Measurements from ENCODE around the gene NDP.

- no peak for TF ChIP-seq POLR2A (IDR thresholded peaks at IDR 0.05)
- TF ChIP-seq CTCF (IDR thresholded peaks at IDR 0.05) = no peak
Observed at GRCh38 chrX:44003975-44004374, 30.8 kb upstream of the NDP start.

All from Peyer's patch (tissue), 4 donors.